Urothelium cell line (cell line): ENCODE data around the gene KLF16.

Experiments
- DNase-seq: peaks from one replicate; pipeline ENCODE4 v3.0.0; 2011; ENCODE audit warnings: low spot score, mixed read lengths
- FAIRE-seq: peaks from 2 replicates; lab custom pipeline; 2011; peaks lifted over from hg19 to GRCh38; lab: Jason Lieb, UNC

The KLF16 gene

DNA sequence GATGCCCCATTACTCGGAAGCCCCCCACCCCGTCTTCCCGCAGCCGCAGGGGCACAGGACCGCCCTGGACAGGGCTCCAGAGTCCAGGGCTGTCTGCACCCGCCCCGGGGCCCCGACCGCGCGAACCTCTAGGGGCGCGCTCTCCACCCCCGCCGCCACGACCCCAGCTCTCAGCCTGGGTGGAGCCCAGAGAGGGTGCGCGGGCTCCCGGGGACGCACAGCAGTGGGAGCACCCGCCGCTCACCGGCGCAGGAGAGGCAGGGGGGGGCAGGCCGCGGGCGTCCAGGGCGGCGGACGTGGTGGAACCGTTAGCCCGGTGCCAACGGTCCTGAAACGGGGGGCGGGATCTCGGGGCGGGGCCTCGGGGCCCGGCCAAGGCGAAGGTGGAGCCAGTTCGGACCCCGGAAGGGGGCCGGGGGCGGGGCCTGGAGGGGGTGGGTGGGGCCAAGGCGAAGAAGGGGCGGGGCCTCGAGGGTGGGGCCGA, 51.4 kb downstream of the KLF16 start, which contains the start of gene ATP8B3:
ATP8B3 (minus strand) TSS at position 335 of the 484 bp plus-strand sequence. CDS start 540 bp downstream, outside the sequence.
- FAIRE-seq (peak; percentile 27), DNase-seq (no peak)

DNA sequence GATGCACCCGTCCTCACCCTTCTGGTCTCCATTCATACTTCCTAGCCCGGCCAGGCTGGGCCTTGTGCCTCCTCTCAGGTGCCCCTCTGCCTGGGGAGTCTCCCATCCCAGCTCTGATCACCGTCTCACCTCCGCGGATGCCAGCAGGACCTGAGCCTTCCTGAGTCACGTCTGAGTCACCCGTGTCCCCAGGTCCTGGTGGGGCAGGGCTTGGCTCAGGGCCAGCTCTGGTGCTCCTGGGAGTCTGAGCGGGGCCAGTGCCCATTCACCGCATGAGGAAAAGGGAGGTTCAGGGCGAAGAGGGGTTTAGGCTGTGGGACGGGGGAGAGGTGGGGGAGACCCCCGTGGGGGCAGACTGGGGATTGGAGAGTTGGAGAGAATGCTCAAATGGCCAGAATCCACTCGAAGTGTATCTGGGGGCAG, 51.9 kb downstream of the KLF16 start:
- FAIRE-seq: peak; percentile 5
- DNase-seq: peak; percentile 88

DNA sequence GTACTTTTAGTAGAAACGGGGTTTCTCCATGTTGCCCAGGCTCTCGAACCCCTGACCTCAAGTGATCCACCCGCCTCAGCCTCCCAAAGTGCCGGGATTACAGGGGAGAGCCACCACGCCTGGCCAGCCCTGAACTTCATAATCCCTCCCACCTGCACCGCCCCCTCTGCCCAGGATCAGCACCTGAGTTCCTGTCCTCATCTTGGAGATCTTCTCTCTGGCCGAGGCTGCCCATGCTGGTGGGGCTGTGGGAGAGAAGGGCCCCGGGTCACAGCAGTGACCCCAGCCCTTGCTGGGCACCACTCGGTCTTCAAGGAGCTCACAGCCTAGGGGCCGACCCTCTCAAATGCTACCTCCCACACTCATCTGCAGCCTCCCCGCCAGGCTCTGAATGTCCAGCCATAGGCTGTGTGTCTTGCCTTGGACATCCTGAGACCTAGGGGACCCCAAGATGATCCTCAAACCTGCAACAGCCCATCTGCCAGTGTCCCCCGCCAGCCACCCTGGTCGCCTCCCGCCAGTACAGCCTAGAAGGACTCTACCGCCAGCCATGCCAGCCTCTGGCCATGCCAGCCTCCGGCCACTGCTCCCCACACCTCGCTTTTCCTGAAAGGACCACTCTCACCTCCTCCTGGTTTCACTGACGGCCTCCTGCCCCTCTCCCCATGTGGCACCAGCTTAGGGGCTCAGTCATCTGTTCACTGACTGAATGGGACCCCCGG, 52.8 kb downstream of the KLF16 start:
- DNase-seq: no peak

DNA sequence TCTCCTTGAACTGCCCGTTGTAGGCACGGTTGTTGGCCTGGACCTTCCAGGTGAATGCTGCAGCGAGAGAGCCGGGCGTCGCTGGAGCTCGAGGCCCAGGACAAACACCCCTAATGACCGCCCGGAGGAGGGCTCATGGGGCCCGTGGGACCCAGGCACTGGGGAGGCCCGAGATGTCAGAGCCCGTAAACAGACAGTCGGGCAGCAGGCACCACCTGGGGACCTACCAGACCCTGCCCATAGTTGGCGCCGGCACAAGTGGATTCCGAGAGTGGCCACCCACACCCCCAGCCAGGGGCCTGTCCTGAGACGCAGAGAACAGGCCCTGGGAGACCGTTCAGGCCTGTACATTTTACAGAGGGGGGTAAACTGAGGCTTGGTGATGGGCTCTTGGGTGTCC, 53.7 kb downstream of the KLF16 start:
- FAIRE-seq (no peak), DNase-seq (no peak)

More for the DNA sequence above, 52.8 kb downstream of the KLF16 start:
- no peak for FAIRE-seq

DNA sequence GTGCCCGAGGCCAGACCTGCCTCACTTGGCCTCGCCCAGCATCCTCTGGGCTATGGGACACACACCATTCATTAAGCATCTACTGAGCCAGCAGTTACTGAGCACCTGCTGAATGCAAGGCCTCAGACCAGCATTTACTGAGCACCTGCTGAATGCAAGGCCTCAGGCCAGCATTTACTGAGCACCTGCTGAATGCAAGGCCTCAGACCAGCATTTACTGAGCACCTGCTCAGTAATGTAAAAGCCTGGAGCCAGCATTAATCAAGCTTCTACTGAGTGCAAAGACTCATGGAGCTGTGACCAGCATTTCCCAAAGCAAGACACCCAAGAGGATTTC, 55.0 kb downstream of the KLF16 start:
- FAIRE-seq (no peak), DNase-seq (no peak)

DNA sequence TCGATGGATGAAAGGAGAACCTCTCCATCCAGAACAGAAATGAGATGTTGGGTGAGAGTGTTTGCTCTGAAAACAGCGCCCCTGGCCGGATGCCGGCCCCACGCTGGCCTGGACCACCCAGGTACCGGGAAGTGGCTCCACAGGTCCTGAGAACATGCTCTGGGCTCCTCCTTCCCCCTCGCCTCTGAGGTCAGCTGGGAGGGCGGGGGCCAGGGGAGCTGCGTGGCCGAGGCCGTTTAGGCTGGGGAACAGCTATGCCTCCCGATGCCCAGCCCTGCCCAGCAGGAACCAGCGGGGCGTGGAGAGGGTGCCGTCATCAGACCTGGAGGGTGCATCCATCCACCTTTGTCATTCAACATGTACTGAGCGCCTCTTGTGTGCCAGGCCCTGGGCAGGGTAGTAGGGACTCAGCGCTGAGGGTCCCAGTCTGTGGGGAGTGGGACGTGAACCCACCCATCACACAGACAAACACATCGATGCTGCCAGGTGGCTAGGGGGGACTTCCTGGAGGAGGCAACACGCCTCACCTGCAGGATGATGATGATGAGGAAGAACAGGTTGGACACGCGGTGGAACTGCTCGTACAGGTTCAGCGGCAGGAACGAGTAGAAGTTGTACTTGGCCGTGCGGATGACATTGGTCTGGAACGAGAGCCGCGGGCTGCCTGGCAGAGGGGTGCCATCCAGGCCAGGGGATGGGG, 55.5 kb downstream of the KLF16 start:
- DNase-seq (no peak), FAIRE-seq (no peak)

DNA sequence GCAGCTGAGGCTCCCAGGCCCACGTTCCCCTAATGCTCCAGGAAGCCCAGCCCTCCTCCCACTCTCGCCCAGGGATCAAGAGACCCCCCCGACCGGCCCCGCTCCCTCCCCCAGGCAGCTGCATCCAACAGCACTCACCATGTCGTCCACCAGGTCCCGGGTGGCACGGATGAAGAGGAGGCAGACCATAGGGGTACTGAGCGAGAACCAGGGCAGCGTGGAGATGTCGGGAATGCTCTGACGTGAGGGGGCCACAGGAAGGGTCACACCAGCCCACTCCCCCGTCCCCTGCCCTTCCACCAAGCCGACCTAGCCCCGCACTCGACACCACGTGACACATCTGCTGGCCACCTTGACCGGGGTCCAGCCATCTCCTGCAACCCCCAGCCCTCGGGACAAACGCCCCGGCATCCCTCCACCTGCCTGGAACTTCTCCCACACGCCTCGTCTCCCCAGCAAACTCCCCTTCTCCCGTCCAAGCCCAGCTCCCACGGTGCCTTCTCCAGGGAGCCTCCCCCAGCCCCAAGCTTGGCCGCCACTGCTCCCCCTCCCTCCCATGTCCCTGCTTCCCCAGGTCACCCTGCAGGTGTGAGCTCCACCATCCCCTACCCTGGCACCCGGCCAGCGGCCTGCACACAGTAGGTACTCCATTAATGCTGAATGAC, 56.2 kb downstream of the KLF16 start:
- FAIRE-seq: no peak

DNA sequence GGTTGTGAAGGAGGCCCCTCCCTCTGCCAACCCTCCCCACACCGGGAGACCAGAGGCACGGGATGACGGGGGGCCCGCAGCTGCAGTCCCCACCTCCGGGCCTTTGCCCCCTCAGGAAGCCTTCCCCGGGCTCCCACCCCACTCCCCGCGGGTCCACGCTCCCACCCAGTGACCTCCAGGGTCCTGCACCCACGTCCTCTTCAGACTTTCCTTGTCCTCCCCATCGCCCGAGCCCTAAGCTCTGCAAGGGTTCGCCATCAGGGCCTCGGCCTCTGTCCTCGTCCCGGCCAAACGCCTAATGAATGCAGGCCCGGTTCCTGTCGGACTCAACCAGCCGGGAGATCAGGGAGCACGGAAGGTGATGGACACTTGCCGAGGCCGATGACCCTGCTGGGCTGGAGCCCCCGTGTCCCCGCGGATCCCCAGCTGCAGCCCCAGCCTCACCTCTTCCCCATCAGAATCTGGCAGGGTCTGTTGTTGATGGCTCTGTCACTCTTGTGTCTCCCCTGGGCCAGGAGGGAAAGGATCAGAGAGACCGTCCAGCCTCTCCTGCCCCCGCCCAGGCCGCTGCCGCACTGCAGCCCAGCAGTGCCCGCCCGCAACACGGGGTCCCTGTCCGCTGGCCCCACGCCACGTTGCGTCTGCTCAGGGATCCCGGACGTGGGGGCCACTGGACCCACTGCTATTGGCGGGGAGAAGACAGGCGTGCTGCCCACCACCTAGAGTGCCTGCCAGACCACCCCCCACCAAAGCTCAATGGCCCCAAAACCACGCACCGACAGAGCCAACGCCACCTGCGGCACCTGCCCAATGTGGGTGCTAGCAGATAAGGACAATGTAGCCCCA, 57.0 kb downstream of the KLF16 start:
- DNase-seq (no peak), FAIRE-seq (no peak)

More for the DNA sequence above, 56.2 kb downstream of the KLF16 start:
- no peak for DNase-seq

DNA sequence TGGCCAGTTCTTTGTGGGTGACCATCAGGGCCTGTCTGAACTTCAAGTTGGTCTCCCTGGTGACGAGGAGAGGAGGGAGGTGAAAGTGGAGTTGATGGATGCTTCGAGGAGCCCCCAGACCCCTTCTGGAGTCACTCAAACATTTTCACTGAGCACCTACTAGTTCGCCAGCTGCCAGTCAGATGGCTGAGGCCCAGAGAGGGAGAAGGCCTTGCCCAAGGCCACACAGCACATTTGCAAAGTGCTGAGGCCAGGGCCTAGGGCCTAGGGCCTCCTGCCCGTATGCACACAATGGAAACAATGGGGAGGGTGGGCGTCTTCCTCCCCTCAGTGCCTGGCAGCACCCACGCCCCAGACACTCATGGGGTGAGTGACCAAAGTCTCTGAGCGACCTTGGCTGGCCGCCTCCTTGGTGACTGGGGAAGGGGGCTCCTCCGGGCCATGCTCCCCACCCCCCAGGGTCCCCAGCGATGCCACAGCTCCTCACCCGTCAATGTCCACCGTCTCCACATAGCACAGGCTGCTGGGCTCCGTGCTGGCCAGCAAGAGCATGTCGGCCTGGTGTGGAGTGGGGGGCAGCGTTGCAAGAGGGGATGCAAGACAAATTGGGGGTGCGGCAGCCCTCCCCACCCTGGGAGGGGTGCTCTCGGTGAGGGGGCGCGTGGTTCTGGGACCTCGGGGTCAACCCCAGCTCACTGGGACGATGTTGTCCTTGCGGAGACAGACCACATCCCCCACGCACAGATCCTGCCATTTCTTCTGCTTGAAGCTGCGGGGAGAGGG, 57.8 kb downstream of the KLF16 start:
- DNase-seq: no peak
- FAIRE-seq: no peak

DNA sequence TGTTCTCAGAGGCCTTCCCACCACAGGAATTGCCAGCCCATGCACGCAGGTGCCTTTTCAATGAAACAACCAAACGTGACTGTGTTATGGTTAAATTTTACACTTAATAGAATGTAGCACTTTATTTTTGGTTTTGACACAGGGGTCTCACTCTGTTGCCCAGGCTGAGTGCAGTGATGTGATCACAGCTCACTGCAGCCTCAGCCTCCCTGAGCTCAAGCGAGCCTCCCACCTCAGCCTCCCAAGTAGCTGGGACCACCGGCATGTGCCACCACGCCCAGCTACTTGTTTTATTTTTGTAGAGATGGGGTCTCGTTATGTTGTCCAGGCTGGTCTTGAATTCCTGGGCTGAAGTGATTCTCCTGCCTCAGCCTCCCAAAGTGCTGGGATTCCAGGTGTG, 58.5 kb downstream of the KLF16 start:
- no peak for DNase-seq
- FAIRE-seq: no peak
